K562 (cell line): ENCODE data around the gene WDR45. TPM values are rescaled to one million over a fixed set of nuclear protein-coding genes. Genes with fewer than 3 reads are reported as not detected.
A peak's percentile ranks its signal among the peaks of the same experiment; 100 is the strongest.

ENCODE experiments used
- ATAC-seq: fragments of 200-7000 bp; cut with Tn5 transposase; 3 replicates; pipeline ENCODE4 v1.9.1; 2020; ENCODE audit warnings: moderate library complexity
- BruUV-seq: library from RNA; stranded (reverse); fragments of 400-500 nt; replicated peaks from 2 replicates; lab custom pipeline; 2021; lab: Mats Ljungman, UMichigan
- CTCF ChIA-PET: fragments of 300-600 bp; formaldehyde crosslinking; extraction: SDS; loops from one replicate; lab custom pipeline; 2021; ENCODE audit warnings: low intra/inter-chr PET ratio; lab: Yijun Ruan, JAX
- POLR2A ChIA-PET: fragments of 300-600, 350-650 bp; sonication (Branson Sonifier 250); formaldehyde crosslinking; extraction: SDS; loops from one replicate; lab custom pipeline; 2021; ENCODE audit warnings: antibody characterized with exemption, inconsistent platforms; lab: Yijun Ruan, JAX
- DNase-seq, 4 experiments: peaks; one replicate each; pipeline versions ENCODE4 v3.0.0 to v3.0.0-alpha.2; 2011 to 2018; ENCODE audit warnings: low spot score in 3 of 4, mixed read lengths in 3 of 4; ENCODE audit errors: extremely low read depth in 1 of 4
- FAIRE-seq: peaks from 2 replicates; lab custom pipeline; 2011; peaks lifted over from hg19 to GRCh38; lab: Jason Lieb, UNC
- H2AFZ ChIP-seq: 2 replicates; pipeline ENCODE4 v1.6.0; 2011; ENCODE audit warnings: low read depth, low read length, control low read depth, inconsistent platforms
- H3K27ac ChIP-seq: fragments of 200-600 bp; 3 replicates; pipeline ENCODE4 v1.8.0; 2011; ENCODE audit warnings: low read depth, mild to moderate bottlenecking, control low read depth, inconsistent platforms, low read length, moderate library complexity, mixed read lengths; ENCODE audit errors: extremely low read depth
- H3K27me3 ChIP-seq, 2 experiments: fragments of 300-600 bp in 1 of 2; 2 replicates in 1 of 2; 3 replicates in 1 of 2; pipeline versions ENCODE4 v1.6.0 to v1.8.0; 2011; ENCODE audit warnings: inconsistent platforms in 2 of 2, low read length in 2 of 2, mild to moderate bottlenecking in 1 of 2, mixed read lengths in 1 of 2, moderate library complexity in 1 of 2; ENCODE audit not compliant: control insufficient read depth in 2 of 2, insufficient read depth in 2 of 2
- H3K36me3 ChIP-seq: fragments of 300-600 bp; 3 replicates; pipeline ENCODE4 v1.8.0; 2011; ENCODE audit warnings: mild to moderate bottlenecking, low read length, inconsistent platforms; ENCODE audit not compliant: control insufficient read depth, insufficient read depth
- H3K4me1 ChIP-seq, 2 experiments: fragments of 200-600 bp in 1 of 2; replicated peaks in 1 of 2; 2 replicates in 1 of 2; 3 replicates in 1 of 2; pipeline versions ENCODE4 v1.5.1 to v1.8.0; 2011; ENCODE audit warnings: inconsistent platforms in 2 of 2, low read length in 2 of 2, mild to moderate bottlenecking in 1 of 2, mixed read lengths in 1 of 2, moderate library complexity in 1 of 2; ENCODE audit not compliant: control insufficient read depth in 2 of 2, insufficient read depth in 2 of 2
- H3K4me2 ChIP-seq: 2 replicates; pipeline ENCODE4 v1.6.1; 2011; ENCODE audit warnings: low read length, control low read depth, inconsistent platforms, mixed read lengths; ENCODE audit not compliant: insufficient read depth
- H3K4me3 ChIP-seq: fragments of 200-600 bp; sonication (generic), shearing (Covaris generic); 2 replicates; pipeline ENCODE4 v1.5.1; 2016; ENCODE audit warnings: control low read depth, inconsistent platforms
- H3K79me2 ChIP-seq: fragments of 200-600 bp; 3 replicates; pipeline ENCODE4 v1.8.0; 2011; ENCODE audit warnings: low read length, inconsistent platforms; ENCODE audit not compliant: control insufficient read depth, insufficient read depth
- H3K9ac ChIP-seq, 2 experiments: 2 replicates each; pipeline versions ENCODE4 v1.6.0 to v1.6.1; 2011; ENCODE audit warnings: low read depth in 2 of 2, low read length in 2 of 2, control low read depth in 1 of 2, inconsistent platforms in 1 of 2, mild to moderate bottlenecking in 1 of 2, mixed read lengths in 1 of 2; ENCODE audit not compliant: insufficient read depth in 1 of 2
- H3K9me1 ChIP-seq: one replicate; pipeline ENCODE4 v1.6.0; 2011; ENCODE audit warnings: inconsistent platforms, mild to moderate bottlenecking, low read length, moderate library complexity; ENCODE audit not compliant: control insufficient read depth, insufficient read depth
- H3K9me3 ChIP-seq: replicated peaks from 2 replicates; pipeline ENCODE4 v1.5.1; 2011; ENCODE audit warnings: low read depth, low read length, inconsistent platforms; ENCODE audit not compliant: control insufficient read depth, insufficient read depth
- H4K20me1 ChIP-seq: replicated peaks from 2 replicates; pipeline ENCODE4 v1.6.1; 2011; ENCODE audit warnings: low read length, inconsistent platforms, mixed read lengths; ENCODE audit not compliant: control insufficient read depth, insufficient read depth
- CHAMP1 ChIP-seq: fragments of 450-650 bp; IDR thresholded peaks from 2 replicates; pipeline ENCODE4 v1.6.1; 2016; ENCODE audit warnings: mild to moderate bottlenecking
- CHD1 ChIP-seq: fragments of 200-600 bp; sonication (generic); IDR thresholded peaks from one replicate; pipeline ENCODE4 v1.6.1; 2012; ENCODE audit warnings: mild to moderate bottlenecking, moderate library complexity, low read length, inconsistent platforms
- JUND ChIP-seq, 2 experiments: IDR thresholded peaks; 2 replicates in 1 of 2; 3 replicates in 1 of 2; pipeline ENCODE4 v1.6.1; 2011; ENCODE audit warnings: borderline replicate concordance in 2 of 2, low read depth in 2 of 2, low read length in 2 of 2, improper control_type of control experiment in 1 of 2, missing biosample characterization in 1 of 2, missing genetic modification characterization in 1 of 2, missing genetic modification reagents in 1 of 2
- RBM25 ChIP-seq: fragments of 200-400 bp; formaldehyde crosslinking; IDR thresholded peaks from 2 replicates; pipeline ENCODE4 v1.6.1; 2018; ENCODE audit warnings: low read length, low read depth, moderate library complexity; ENCODE audit not compliant: severe bottlenecking
- STAT5A ChIP-seq: IDR thresholded peaks from 2 replicates; pipeline ENCODE4 v1.6.1; 2012; ENCODE audit warnings: low read length, inconsistent platforms, borderline replicate concordance
- WGBS: fragments of 100-300 bp; shearing (Covaris generic); methylation state at CpG from one replicate; pipeline ENCODE4 v1.1.6; 2016; ENCODE audit warnings: low coverage, mixed read lengths; ENCODE audit not compliant: insufficient coverage; ENCODE audit errors: missing lambda C conversion rate; 5-methylcytosine and 5-hydroxymethylcytosine counted together
- in situ Hi-C: fragments of 300-500 bp; cut with MboI; formaldehyde crosslinking; loops from 4 replicates; pipeline ENCODE4 v1.15.0; 2018; ENCODE audit warnings: inconsistent platforms, mixed read lengths
- intact Hi-C: fragments of 100-400 bp; cut with micrococcal nuclease; formaldehyde crosslinking; loops from 2 replicates; pipeline ENCODE4 v1.14.2; 2022
- polyA plus RNA-seq, 8 experiments: library from polyadenylated mRNA; depleted of rRNA in 4 of 8; stranded (reverse) in 5 of 8; unstranded in 3 of 8; fragments of >200 nt; fragmentation: Nextera tagmentation in 2 of 8; fragmentation: Illumina TruSeq in 1 of 8; extraction: Ambion mirVana in 2 of 8; extraction: Trizol in 1 of 8; gene quantifications; 2 replicates each; pipeline versions ENCODE4 v1.2.1 to v1.2.3, GENCODE V29; 2011 to 2014; ENCODE audit warnings: inconsistent platforms in 1 of 8, missing spikeins in 1 of 8
- total RNA-seq, 7 experiments: library from RNA; depleted of rRNA in 6 of 7; stranded (reverse); fragments of >200 nt in 6 of 7; fragmentation: Illumina TruSeq in 2 of 7; extraction: Trizol in 2 of 7; gene quantifications; 2 replicates each; pipeline versions ENCODE4 v1.2.1 to v1.2.3, GENCODE V29; 2011 to 2021; ENCODE audit warnings: low replicate concordance in 1 of 7

Gene WDR45
- total and polyA plus RNA-seq, 9 of the 15 experiments (the other 6 are each of a cell fraction or from before 2014, with no cell fraction given): 19.4 to 136 (median 59.7) TPM

- Histone ChIP-seq H3K4me3 (no peak overlapping the region), H3K9ac (no peak overlapping the region), H3K27ac (no peak overlapping the region), H3K9me1 (no peaks in the 10 kb centered on the region), H3K27me3 (no peaks in the 10 kb centered on the region), H4K20me1 (no peaks in the 10 kb centered on the region), H3K9me3 (no peaks in the 10 kb centered on the region), H3K36me3 (no peaks in the 10 kb centered on the region), H3K4me1 (peaks cover 0 to 17% of the 10 kb centered on the region in 2 experiments; a peak in 3 of 5 replicates), H3K4me2 (no peak overlapping the region), H3K79me2 (no peaks in the 10 kb centered on the region), H2AFZ (no peak overlapping the region)
- BruUV-seq: no TSS peak
- POLR2A ChIA-PET: interaction anchor here (1.6 kb wide), 1 partner anchor 59 kb away, joined by 4 read pairs; the partner anchor contains the start of gene GRIPAP1
- FAIRE-seq: no peak
- no peak for DNase-seq
- CTCF ChIA-PET: no interaction called here
- in situ Hi-C loops (no loop called here), intact Hi-C loops (no loop called here)
- TF ChIP-seq STAT5A: no peak
- no peak for TF ChIP-seq JUND (IDR thresholded peaks at IDR 0.05; ENCODE audit: borderline replicate concordance, low read depth, low read length)
- no peak for TF ChIP-seq JUND (tag; IDR thresholded peaks at IDR 0.05; ENCODE audit: borderline replicate concordance, low read depth, low read length)
- TF ChIP-seq RBM25: peak; percentile 35
- no peak for TF ChIP-seq CHD1
- TF ChIP-seq CHAMP1: no peak
- ATAC-seq: no peak
- 60% methylated on average over 7 of the region's 7 CpGs for WGBS
These were observed 18.2 kb downstream of the WDR45 start for GRCh38 chrX:49061490-49061889.
